Fibroblast of the aortic adventitia (primary cell): ENCODE data around the gene AP1B1. TPM values are rescaled to one million over a fixed set of nuclear protein-coding genes. Genes with fewer than 3 reads are reported as not detected.
A peak's percentile ranks its signal among the peaks of the same experiment; 100 is the strongest.

ENCODE experiments used
- DNase-seq: peaks from one replicate; pipeline ENCODE4 v3.0.0-alpha.2; 2010; ENCODE audit warnings: low read depth
- H3K4me3 ChIP-seq: 2 replicates; pipeline ENCODE4 v1.5.1; 2011; ENCODE audit warnings: low read depth, mild to moderate bottlenecking, control low read depth, low read length, moderate library complexity
- CTCF ChIP-seq: IDR thresholded peaks from 2 replicates; pipeline ENCODE4 v1.5.1; 2011; ENCODE audit warnings: mild to moderate bottlenecking, low read length, control low read depth, inconsistent platforms; ENCODE audit not compliant: insufficient read depth
- total RNA-seq: library from RNA; depleted of rRNA; stranded (reverse); fragments of >200 nt; gene quantifications from 2 replicates; pipeline ENCODE4 v1.2.3, GENCODE V29; 2012; ENCODE audit warnings: low replicate concordance

The AP1B1 gene
- total RNA-seq, 1 donor = 46.3 TPM

GRCh38 chr22:29385748-29386147, 2.6 kb downstream of the AP1B1 start:
- TF ChIP-seq CTCF = no peak
- no peak overlapping the region for H3K4me3 ChIP-seq
- DNase-seq = no peak

GRCh38 chr22:29385151-29385704, 3.1 kb downstream of the AP1B1 start:
- no peak for DNase-seq
- no peak for TF ChIP-seq CTCF
- no peak overlapping the region for H3K4me3 ChIP-seq

- no peak for DNase-seq
Observed at GRCh38 chr22:29383740-29384139, 4.6 kb downstream of the AP1B1 start.

GRCh38 chr22:29382580-29383302, 5.6 kb downstream of the AP1B1 start:
- no peak overlapping the region for H3K4me3 ChIP-seq
- TF ChIP-seq CTCF = no peak
- no peak for DNase-seq

More at GRCh38 chr22:29383740-29384139, 4.6 kb downstream of the AP1B1 start:
- no peak for TF ChIP-seq CTCF
- no peak overlapping the region for H3K4me3 ChIP-seq

GRCh38 chr22:29380856-29381255, 7.5 kb downstream of the AP1B1 start:
- H3K4me3 ChIP-seq = no peak overlapping the region
- no peak for TF ChIP-seq CTCF
- DNase-seq = no peak

- no peak overlapping the region for H3K4me3 ChIP-seq
- DNase-seq = peak; percentile 51
- TF ChIP-seq CTCF = no peak
Observed at GRCh38 chr22:29380032-29380781, 8.2 kb downstream of the AP1B1 start.
